Measurements from ENCODE around the gene ACSL6. TPM values are rescaled to one million over a fixed set of nuclear protein-coding genes. Genes with fewer than 3 reads are reported as not detected.
A peak's percentile ranks its signal among the peaks of the same experiment; 100 is the strongest.

The ACSL6 gene
- polyA plus RNA-seq, 2 of the 4 experiments (the other 2 are of a cell fraction) = 0.06 to 0.09 TPM

GRCh38 chr5:131968396-131968954, 43.0 kb downstream of the ACSL6 start:
- CTCF ChIA-PET = interaction anchor here (0.6 kb wide), 1 partner anchor 61 kb away, joined by 5 read pairs; no protein-coding TSS in a partner anchor
- ATAC-seq (no peak), FAIRE-seq (no peak), DNase-seq (ENCODE audit: low read depth in 1 of 2, low spot score in 1 of 2) (no peak)
- Histone ChIP-seq H3K4me3 (no peak overlapping the region), H3K4me2 (no peak overlapping the region), H3K27ac (no peak overlapping the region), H3K9me3 (no peaks in the 10 kb centered on the region), H3K4me1 (no peaks in the 10 kb centered on the region)
- 65% methylated on average over 5 of the region's 5 CpGs for WGBS (ENCODE audit: missing lambda C conversion rate)
- TF ChIP-seq REST (IDR thresholded peaks at IDR 0.05) = peak; percentile 85
- TF ChIP-seq HOXA7 (CRISPR knock-in tag; IDR thresholded peaks at IDR 0.05) = no peak
- POLR2A ChIA-PET = no interaction called here

- Histone ChIP-seq H3K27ac (no peak overlapping the region), H3K4me3 (no peak overlapping the region), H3K9me3 (no peaks in the 10 kb centered on the region), H3K4me2 (no peak overlapping the region), H3K4me1 (no peaks in the 10 kb centered on the region)
- FAIRE-seq (no peak), ATAC-seq (no peak), DNase-seq (ENCODE audit: low read depth in 1 of 2, low spot score in 1 of 2) (no peak)
- ChIA-PET CTCF (no interaction called here), POLR2A (no interaction called here)
- WGBS (ENCODE audit: missing lambda C conversion rate) = 82% methylated on average over 1 of the region's 1 CpG
- TF ChIP-seq FOSL2 (IDR thresholded peaks at IDR 0.05) = no peak
- TF ChIP-seq FOSL2 (CRISPR knock-in tag; IDR thresholded peaks at IDR 0.05) = no peak
- TF ChIP-seq E2F6 (IDR thresholded peaks at IDR 0.05; ENCODE audit: borderline replicate concordance, low read depth) = no peak
- no peak for TF ChIP-seq PBX3 (IDR thresholded peaks at IDR 0.05)
- no peak for TF ChIP-seq MAX (IDR thresholded peaks at IDR 0.05)
- no peak for TF ChIP-seq ZSCAN20 (CRISPR knock-in tag; IDR thresholded peaks at IDR 0.05)
- TF ChIP-seq ATOH8 (CRISPR knock-in tag; IDR thresholded peaks at IDR 0.05; ENCODE audit: low read depth) = no peak
- no peak for TF ChIP-seq MAFK (IDR thresholded peaks at IDR 0.05; ENCODE audit: partially characterized antibody)
- TF ChIP-seq FOXS1 (CRISPR knock-in tag; IDR thresholded peaks at IDR 0.05) = no peak
Measured at GRCh38 chr5:131966551-131966950, 44.9 kb downstream of the ACSL6 start.

GRCh38 chr5:131965826-131966415, 45.5 kb downstream of the ACSL6 start:
- no peak for ATAC-seq
- FAIRE-seq = no peak
- 57% methylated on average over 5 of the region's 6 CpGs for WGBS (ENCODE audit: missing lambda C conversion rate)
- ChIA-PET POLR2A (no interaction called here), CTCF (no interaction called here)
- H3K9me3 ChIP-seq = no peaks in the 10 kb centered on the region
- DNase-seq (ENCODE audit: low read depth in 1 of 2, low spot score in 1 of 2) = no peak
- no peaks in the 10 kb centered on the region for H3K4me1 ChIP-seq
- H3K4me2 ChIP-seq = no peak overlapping the region
- no peak overlapping the region for H3K4me3 ChIP-seq
- no peak overlapping the region for H3K27ac ChIP-seq
- TF ChIP-seq CBX8 (IDR thresholded peaks at IDR 0.05) (no peak), MYC (IDR thresholded peaks at IDR 0.05; ENCODE audit: borderline replicate concordance, low read length) (no peak), POLR2AphosphoS2 (conservative IDR thresholded peaks at IDR 0.05; ENCODE audit: low read length) (no peak), EHMT2 (IDR thresholded peaks at IDR 0.05; ENCODE audit: low read depth) (no peak), CTCF (IDR thresholded peaks at IDR 0.05) (no peak), FOSB (CRISPR knock-in tag; IDR thresholded peaks at IDR 0.05) (no peak), JUNB (IDR thresholded peaks at IDR 0.05) (no peak), NFE2L2 (conservative IDR thresholded peaks at IDR 0.05; ENCODE audit: low read length) (no peak), HOXA7 (CRISPR knock-in tag; IDR thresholded peaks at IDR 0.05) (no peak), BCL3 (IDR thresholded peaks at IDR 0.05) (no peak), HOXB5 (CRISPR knock-in tag; IDR thresholded peaks at IDR 0.05) (no peak), HOXB13 (CRISPR knock-in tag; IDR thresholded peaks at IDR 0.05; ENCODE audit: low read depth) (no peak), USF2 (IDR thresholded peaks at IDR 0.05) (no peak)
